ENCODE results near the gene FBXW5. TPM values are rescaled to one million over a fixed set of nuclear protein-coding genes. Genes with fewer than 3 reads are reported as not detected.

FBXW5 gene
- polyA plus RNA-seq, 4 donors: 96.1 to 262 (median 181) TPM

GRCh38 chr9:136899196-136899595 lies 45.3 kb downstream of the FBXW5 start:
- FAIRE-seq: no peak
- Histone ChIP-seq H3K4me1 (ENCODE audit: control insufficient read depth in 3 of 3, insufficient read depth in 2 of 3, low read depth in 1 of 3, low read length in 2 of 3) (peaks cover 3 to 36% (median 9%) of the 10 kb centered on the region in 3 donors), H3K27ac (ENCODE audit: low read depth in 1 of 3, low read length in 2 of 3) (peak overlapping the region in 1 of 3 donors; percentile 45), H3K9me3 (ENCODE audit: control insufficient read depth in 2 of 2, insufficient read depth in 1 of 2, low read depth in 1 of 2, low read length in 1 of 2) (no peaks in the 10 kb centered on the region), H3K4me3 (ENCODE audit: low read depth in 1 of 3, low read length in 3 of 3) (no peak overlapping the region), H3K27me3 (ENCODE audit: control insufficient read depth in 3 of 3, insufficient read depth in 3 of 3, low read length in 3 of 3) (no peaks in the 10 kb centered on the region), H3K36me3 (ENCODE audit: control insufficient read depth in 3 of 3, insufficient read depth in 2 of 3, low read depth in 1 of 3, low read length in 3 of 3) (peaks cover 0 to 82% (median 0%) of the 10 kb centered on the region in 3 donors)
- WGBS, 3 donors: 13 to 54% (median 26%) methylated on average over 9 of the region's 9 CpGs
- DNase-seq: peak; percentile 26 to 52

GRCh38 chr9:136898483-136899100 lies 45.9 kb downstream of the FBXW5 start:
- Histone ChIP-seq H3K9me3 (ENCODE audit: control insufficient read depth in 2 of 2, insufficient read depth in 1 of 2, low read depth in 1 of 2, low read length in 1 of 2) (no peaks in the 10 kb centered on the region), H3K27me3 (ENCODE audit: control insufficient read depth in 3 of 3, insufficient read depth in 3 of 3, low read length in 3 of 3) (no peaks in the 10 kb centered on the region), H3K36me3 (ENCODE audit: control insufficient read depth in 3 of 3, insufficient read depth in 2 of 3, low read depth in 1 of 3, low read length in 3 of 3) (peaks cover 0 to 78% (median 0%) of the 10 kb centered on the region in 3 donors), H3K4me3 (ENCODE audit: low read depth in 1 of 3, low read length in 3 of 3) (no peak overlapping the region), H3K27ac (ENCODE audit: low read depth in 1 of 3, low read length in 2 of 3) (no peak overlapping the region), H3K4me1 (ENCODE audit: control insufficient read depth in 3 of 3, insufficient read depth in 2 of 3, low read depth in 1 of 3, low read length in 2 of 3) (peaks cover 3 to 36% (median 9%) of the 10 kb centered on the region in 3 donors)
- FAIRE-seq: no peak
- WGBS, 3 donors: 93 to 97% (median 94%) methylated on average over 21 of the region's 21 CpGs
- no peak for DNase-seq

- Histone ChIP-seq H3K27ac (ENCODE audit: low read depth in 1 of 3, low read length in 2 of 3) (no peak overlapping the region), H3K36me3 (ENCODE audit: control insufficient read depth in 3 of 3, insufficient read depth in 2 of 3, low read depth in 1 of 3, low read length in 3 of 3) (peaks cover 0 to 79% (median 0%) of the 10 kb centered on the region in 3 donors)
- FAIRE-seq: no peak
Observed at GRCh38 chr9:136896027-136896426, 48.5 kb downstream of the FBXW5 start.

GRCh38 chr9:136890661-136891060 lies 53.9 kb downstream of the FBXW5 start:
- H3K4me1 ChIP-seq (ENCODE audit: control insufficient read depth in 3 of 3, insufficient read depth in 2 of 3, low read depth in 1 of 3, low read length in 2 of 3): peaks cover 0 to 4% (median 0%) of the 10 kb centered on the region in 3 donors
- WGBS, 3 donors: 82 to 89% (median 83%) methylated on average over 13 of the region's 13 CpGs
- no peak overlapping the region for H3K4me3 ChIP-seq (ENCODE audit: low read depth in 1 of 3, low read length in 3 of 3)
- FAIRE-seq (no peak), DNase-seq (no peak)
- H3K27me3 ChIP-seq (ENCODE audit: control insufficient read depth in 3 of 3, insufficient read depth in 3 of 3, low read length in 3 of 3): no peaks in the 10 kb centered on the region
- peaks cover 0 to 57% (median 0%) of the 10 kb centered on the region in 3 donors for H3K36me3 ChIP-seq (ENCODE audit: control insufficient read depth in 3 of 3, insufficient read depth in 2 of 3, low read depth in 1 of 3, low read length in 3 of 3)
- H3K9me3 ChIP-seq (ENCODE audit: control insufficient read depth in 2 of 2, insufficient read depth in 1 of 2, low read depth in 1 of 2, low read length in 1 of 2): no peaks in the 10 kb centered on the region
- no peak overlapping the region for H3K27ac ChIP-seq (ENCODE audit: low read depth in 1 of 3, low read length in 2 of 3)

More at GRCh38 chr9:136896027-136896426, 48.5 kb downstream of the FBXW5 start:
- H3K27me3 ChIP-seq (ENCODE audit: control insufficient read depth in 3 of 3, insufficient read depth in 3 of 3, low read length in 3 of 3): no peaks in the 10 kb centered on the region
- H3K4me3 ChIP-seq (ENCODE audit: low read depth in 1 of 3, low read length in 3 of 3): no peak overlapping the region
- no peaks in the 10 kb centered on the region for H3K9me3 ChIP-seq (ENCODE audit: control insufficient read depth in 2 of 2, insufficient read depth in 1 of 2, low read depth in 1 of 2, low read length in 1 of 2)
- DNase-seq: no peak
- 81 to 94% (median 85%) methylated on average over 11 of the region's 11 CpGs for WGBS, 3 donors
- H3K4me1 ChIP-seq (ENCODE audit: control insufficient read depth in 3 of 3, insufficient read depth in 2 of 3, low read depth in 1 of 3, low read length in 2 of 3): peaks cover 0 to 11% (median 3%) of the 10 kb centered on the region in 3 donors

Other genes with a start within 250 kb of the FBXW5 start
- 10 to 100 TPM in 2 of 4 donors, 1 to 10 TPM in 1, under 1 TPM in 1; 0.22 to 12.7 (median 6.6) TPM for gene DIPK1B, start 232.2 kb downstream of the FBXW5 start, polyA plus RNA-seq
- gene LCN10, start 201.8 kb downstream of the FBXW5 start, polyA plus RNA-seq: 1 to 10 TPM in 3 of 4 donors, not detected in 1; 1.1 to 8.4 (median 4.7) TPM
- gene LCN6, start 196.2 kb downstream of the FBXW5 start, polyA plus RNA-seq: 10 to 100 TPM in 1 of 4 donors, 1 to 10 TPM in 2, not detected in 1; 1.4 to 21.5 (median 2.2) TPM
- gene LCN8, start 186.5 kb downstream of the FBXW5 start, polyA plus RNA-seq: under 1 TPM in 1 of 4 donors, not detected in 3; 0.16 TPM
- gene LCN15, start 180.2 kb downstream of the FBXW5 start, polyA plus RNA-seq: 10 to 100 TPM in 2 of 4 donors, 1 to 10 TPM in 1, under 1 TPM in 1; 0.46 to 38.5 (median 8.8) TPM
- gene TMEM141, start 153.4 kb downstream of the FBXW5 start, polyA plus RNA-seq: 100 to 1,000 TPM; 148 to 518 (median 194) TPM
- 10 to 100 TPM in 1 of 4 donors, 1 to 10 TPM in 2, under 1 TPM in 1; 0.40 to 37.9 (median 2.1) TPM for gene CCDC183, start 148.4 kb downstream of the FBXW5 start, polyA plus RNA-seq
- gene RABL6, start 136.8 kb downstream of the FBXW5 start, polyA plus RNA-seq: 100 to 1,000 TPM in 1 of 4 donors, 10 to 100 TPM in 3; 75.5 to 114 (median 82.3) TPM
- gene AJM1, start 102.3 kb downstream of the FBXW5 start, polyA plus RNA-seq: 10 to 100 TPM in 1 of 4 donors, 1 to 10 TPM in 3; 1.1 to 11.6 (median 2.6) TPM
- 100 to 1,000 TPM; 111 to 337 (median 169) TPM for gene PHPT1, start 95.3 kb downstream of the FBXW5 start, polyA plus RNA-seq
- gene MAMDC4, start 92.4 kb downstream of the FBXW5 start, polyA plus RNA-seq: 1,000 to 10,000 TPM in 1 of 4 donors, 1 to 10 TPM in 3; 4.6 to 1,156 (median 8.9) TPM
- gene EDF1, start 78.4 kb downstream of the FBXW5 start, polyA plus RNA-seq: 1,000 to 10,000 TPM in 2 of 4 donors, 100 to 1,000 TPM in 2; 556 to 1,582 (median 1,008) TPM
- gene TRAF2, start 58.2 kb downstream of the FBXW5 start, polyA plus RNA-seq: 10 to 100 TPM; 11.2 to 20.9 (median 13.8) TPM
- 100 to 1,000 TPM in 1 of 4 donors, 10 to 100 TPM in 3; 13.6 to 106 (median 61.3) TPM for gene C8G, start 505 bp upstream of the FBXW5 start, polyA plus RNA-seq
- 10 to 100 TPM in 1 of 4 donors, 1 to 10 TPM in 2, not detected in 1; 2.2 to 88.7 (median 3.4) TPM for gene LCN12, start 7.5 kb upstream of the FBXW5 start, polyA plus RNA-seq
- 10 to 100 TPM in 2 of 4 donors, 1 to 10 TPM in 1, under 1 TPM in 1; 0.86 to 38.0 (median 19.4) TPM for gene PTGDS, start 32.8 kb upstream of the FBXW5 start, polyA plus RNA-seq
- gene LCNL1, start 38.3 kb upstream of the FBXW5 start, polyA plus RNA-seq: under 1 TPM in 2 of 4 donors, not detected in 2; 0.07 to 0.16 TPM
- gene PAXX, start 47.7 kb upstream of the FBXW5 start, polyA plus RNA-seq: 10 to 100 TPM; 33.7 to 85.9 (median 75.5) TPM
- gene CLIC3, start 51.8 kb upstream of the FBXW5 start, polyA plus RNA-seq: 1 to 10 TPM in 2 of 4 donors, under 1 TPM in 1, not detected in 1; 0.81 to 6.2 (median 1.4) TPM
- gene ABCA2, start 83.5 kb upstream of the FBXW5 start, polyA plus RNA-seq: 10 to 100 TPM in 2 of 4 donors, 1 to 10 TPM in 2; 3.4 to 29.0 (median 8.8) TPM
- under 1 TPM in 2 of 4 donors, not detected in 2; 0.09 to 0.90 TPM for gene FUT7, start 87.3 kb upstream of the FBXW5 start, polyA plus RNA-seq
- 10 to 100 TPM; 18.3 to 84.6 (median 33.7) TPM for gene NPDC1, start 101.4 kb upstream of the FBXW5 start, polyA plus RNA-seq
- 10 to 100 TPM in 2 of 4 donors, 1 to 10 TPM in 2; 5.5 to 16.5 (median 8.3) TPM for gene ENTPD2, start 109.3 kb upstream of the FBXW5 start, polyA plus RNA-seq
- 10 to 100 TPM in 2 of 4 donors, 1 to 10 TPM in 1, under 1 TPM in 1; 0.81 to 22.2 (median 7.0) TPM for gene SAPCD2, start 125.8 kb upstream of the FBXW5 start, polyA plus RNA-seq
- 10 to 100 TPM in 1 of 4 donors, 1 to 10 TPM in 2, under 1 TPM in 1; 0.89 to 25.8 (median 5.3) TPM for gene UAP1L1, start 132.8 kb upstream of the FBXW5 start, polyA plus RNA-seq
- gene MAN1B1, start 142.2 kb upstream of the FBXW5 start, polyA plus RNA-seq: 10 to 100 TPM; 40.3 to 69.4 (median 42.5) TPM
- gene DPP7, start 170.0 kb upstream of the FBXW5 start, polyA plus RNA-seq: 100 to 1,000 TPM in 3 of 4 donors, 10 to 100 TPM in 1; 66.2 to 179 (median 121) TPM
- under 1 TPM in 2 of 4 donors, not detected in 2; 0.79 to 0.92 TPM for gene GRIN1, start 194.4 kb upstream of the FBXW5 start, polyA plus RNA-seq
- 10 to 100 TPM in 1 of 4 donors, 1 to 10 TPM in 2, under 1 TPM in 1; 0.67 to 13.0 (median 1.4) TPM for gene LRRC26, start 225.3 kb upstream of the FBXW5 start, polyA plus RNA-seq
- gene TMEM210, start 227.3 kb upstream of the FBXW5 start, polyA plus RNA-seq: not detected
- 10 to 100 TPM; 20.0 to 44.2 (median 37.0) TPM for gene ANAPC2, start 243.8 kb upstream of the FBXW5 start, polyA plus RNA-seq
- 100 to 1,000 TPM in 2 of 4 donors, 10 to 100 TPM in 2; 68.9 to 146 (median 103) TPM for gene SSNA1, start 243.9 kb upstream of the FBXW5 start, polyA plus RNA-seq

Measured in small intestine (tissue), 7 donors.